Panc1 (cell line): ENCODE results near the gene POU2F1. TPM values are rescaled to one million over a fixed set of nuclear protein-coding genes. Genes with fewer than 3 reads are reported as not detected.

Experiments
- ATAC-seq: fragments of 200-7000 bp; cut with Tn5 transposase; 2 replicates; pipeline ENCODE4 v1.9.1; 2020; ENCODE audit warnings: mild to moderate bottlenecking, moderate library complexity
- BruUV-seq: library from RNA; stranded (reverse); fragments of 400-500 nt; replicated peaks from 2 replicates; lab custom pipeline; 2021; lab: Mats Ljungman, UMichigan
- CTCF ChIA-PET: fragments of 300-600 bp; sonication (Branson Sonifier 250); formaldehyde crosslinking; loops from one replicate; lab custom pipeline; 2022; ENCODE audit warnings: antibody characterized with exemption; lab: Charles Lee
- POLR2A ChIA-PET: fragments of 300-600 bp; sonication (Branson Sonifier 250); formaldehyde crosslinking; loops from one replicate; lab custom pipeline; 2022; ENCODE audit warnings: antibody characterized with exemption; lab: Charles Lee
- DNase-seq: peaks from one replicate; pipeline ENCODE4 v3.0.0-alpha.2; 2010; ENCODE audit warnings: low read depth, low spot score
- H3K27ac ChIP-seq: 2 replicates; pipeline ENCODE4 v1.5.1; 2011; ENCODE audit warnings: mild to moderate bottlenecking, low read length, inconsistent platforms
- H3K27me3 ChIP-seq: fragments of 200-500 bp; sonication (Bioruptor generic); 2 replicates; pipeline ENCODE4 v1.6.0; 2014; ENCODE audit warnings: low read length, inconsistent platforms; ENCODE audit not compliant: control insufficient read depth, insufficient read depth
- H3K36me3 ChIP-seq: fragments of 200-500 bp; sonication (Bioruptor generic); 2 replicates; pipeline ENCODE4 v1.5.1; 2014; ENCODE audit warnings: inconsistent platforms, mild to moderate bottlenecking, low read length, moderate library complexity; ENCODE audit not compliant: control insufficient read depth, insufficient read depth
- H3K4me1 ChIP-seq: 2 replicates; pipeline ENCODE4 v1.5.1; 2011; ENCODE audit warnings: inconsistent platforms, mild to moderate bottlenecking, low read length, moderate library complexity; ENCODE audit not compliant: control insufficient read depth, insufficient read depth
- H3K4me3 ChIP-seq, 2 experiments: 2 replicates each; pipeline ENCODE4 v1.5.1; 2011 to 2012; ENCODE audit warnings: low read depth in 2 of 2, low read length in 2 of 2, mild to moderate bottlenecking in 2 of 2, inconsistent platforms in 1 of 2, moderate library complexity in 1 of 2
- H3K9me3 ChIP-seq: fragments of 200-500 bp; sonication (Bioruptor generic); 2 replicates; pipeline ENCODE4 v1.5.1; 2014; ENCODE audit warnings: low read depth, mild to moderate bottlenecking, inconsistent platforms, low read length, moderate library complexity; ENCODE audit not compliant: control insufficient read depth, insufficient read depth
- POLR2AphosphoS5 ChIP-seq: IDR thresholded peaks from 2 replicates; pipeline ENCODE4 v1.6.1; 2012; ENCODE audit warnings: mild to moderate bottlenecking, low read depth, low read length, moderate library complexity
- SIN3A ChIP-seq: IDR thresholded peaks from 2 replicates; pipeline ENCODE4 v1.6.1; 2012; ENCODE audit warnings: low read depth, mild to moderate bottlenecking, low read length, moderate library complexity, borderline replicate concordance; ENCODE audit not compliant: insufficient read depth
- TCF7L2 ChIP-seq: IDR thresholded peaks from 2 replicates; pipeline ENCODE4 v1.6.1; 2011; ENCODE audit warnings: mild to moderate bottlenecking, low read depth, low read length, inconsistent platforms
- in situ Hi-C: cut with HindIII; loops from 2 replicates; pipeline ENCODE4 v1.10.0; 2016; ENCODE audit warnings: low sequenced_read_pairs, low pct_unique_long_range_greater_than_20kb
- intact Hi-C: fragments of 100-400 bp; cut with micrococcal nuclease; formaldehyde crosslinking; loops from one replicate; pipeline ENCODE4 v1.10.0; 2022; ENCODE audit not compliant: unreplicated experiment
- total RNA-seq: library from RNA; stranded (reverse); gene quantifications from one replicate; pipeline ENCODE4 v1.2.1, GENCODE V29; 2021; ENCODE audit not compliant: unreplicated experiment
- TF ChIP-seq, protein P1 (sequence below): fragments of 450-650 bp; IDR thresholded peaks from 2 replicates; pipeline ENCODE4 v1.5.1; 2017; ENCODE audit warnings: mild to moderate bottlenecking
- TF ChIP-seq, protein P2 (sequence below), 2 experiments: IDR thresholded peaks; 2 replicates each; pipeline ENCODE4 v1.6.1; 2011 to 2012; ENCODE audit warnings: low read depth in 2 of 2, control low read depth in 1 of 2, low read length in 1 of 2, mild to moderate bottlenecking in 1 of 2, moderate library complexity in 1 of 2; ENCODE audit not compliant: insufficient read depth in 1 of 2

The POU2F1 gene
- total RNA-seq, 1 experiment from 2014 or later = 17.1 TPM

DNA sequence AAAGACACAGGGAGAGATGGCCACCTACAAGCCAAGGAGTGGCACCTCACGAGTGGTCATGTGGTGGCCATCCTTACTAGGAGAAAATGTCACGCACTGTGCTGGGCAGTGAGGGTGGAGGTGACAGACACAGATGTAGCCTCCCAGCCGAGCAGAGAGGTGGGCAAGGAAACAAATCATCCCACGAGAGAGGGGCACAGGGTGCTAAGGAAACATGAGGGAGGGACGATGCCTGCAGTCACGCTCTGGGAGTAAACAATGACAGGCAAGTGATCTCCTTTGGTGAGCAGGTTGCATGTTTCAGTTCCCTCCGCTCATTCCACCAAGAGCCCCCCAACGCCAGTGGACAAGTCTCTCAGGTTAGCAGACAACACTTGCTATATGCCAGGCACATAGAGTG is 231.8 kb downstream of the POU2F1 start:
- no peaks in the 10 kb centered on the region for H3K27me3 ChIP-seq
- H3K36me3 ChIP-seq = no peaks in the 10 kb centered on the region
- H3K9me3 ChIP-seq = no peaks in the 10 kb centered on the region
- 0 out of 2 replicates have a peak, but pooled peaks cover 2% of the 10 kb centered on the region for H3K4me1 ChIP-seq
- no peak overlapping the region for H3K4me3 ChIP-seq
- POLR2A ChIA-PET = no interaction called here
- in situ Hi-C loops = no loop called here
- intact Hi-C loops = no loop called here
- CTCF ChIA-PET = no interaction called here
- TF ChIP-seq, protein P1, sequence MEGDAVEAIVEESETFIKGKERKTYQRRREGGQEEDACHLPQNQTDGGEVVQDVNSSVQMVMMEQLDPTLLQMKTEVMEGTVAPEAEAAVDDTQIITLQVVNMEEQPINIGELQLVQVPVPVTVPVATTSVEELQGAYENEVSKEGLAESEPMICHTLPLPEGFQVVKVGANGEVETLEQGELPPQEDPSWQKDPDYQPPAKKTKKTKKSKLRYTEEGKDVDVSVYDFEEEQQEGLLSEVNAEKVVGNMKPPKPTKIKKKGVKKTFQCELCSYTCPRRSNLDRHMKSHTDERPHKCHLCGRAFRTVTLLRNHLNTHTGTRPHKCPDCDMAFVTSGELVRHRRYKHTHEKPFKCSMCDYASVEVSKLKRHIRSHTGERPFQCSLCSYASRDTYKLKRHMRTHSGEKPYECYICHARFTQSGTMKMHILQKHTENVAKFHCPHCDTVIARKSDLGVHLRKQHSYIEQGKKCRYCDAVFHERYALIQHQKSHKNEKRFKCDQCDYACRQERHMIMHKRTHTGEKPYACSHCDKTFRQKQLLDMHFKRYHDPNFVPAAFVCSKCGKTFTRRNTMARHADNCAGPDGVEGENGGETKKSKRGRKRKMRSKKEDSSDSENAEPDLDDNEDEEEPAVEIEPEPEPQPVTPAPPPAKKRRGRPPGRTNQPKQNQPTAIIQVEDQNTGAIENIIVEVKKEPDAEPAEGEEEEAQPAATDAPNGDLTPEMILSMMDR = no peak
- TF ChIP-seq, protein P2, sequence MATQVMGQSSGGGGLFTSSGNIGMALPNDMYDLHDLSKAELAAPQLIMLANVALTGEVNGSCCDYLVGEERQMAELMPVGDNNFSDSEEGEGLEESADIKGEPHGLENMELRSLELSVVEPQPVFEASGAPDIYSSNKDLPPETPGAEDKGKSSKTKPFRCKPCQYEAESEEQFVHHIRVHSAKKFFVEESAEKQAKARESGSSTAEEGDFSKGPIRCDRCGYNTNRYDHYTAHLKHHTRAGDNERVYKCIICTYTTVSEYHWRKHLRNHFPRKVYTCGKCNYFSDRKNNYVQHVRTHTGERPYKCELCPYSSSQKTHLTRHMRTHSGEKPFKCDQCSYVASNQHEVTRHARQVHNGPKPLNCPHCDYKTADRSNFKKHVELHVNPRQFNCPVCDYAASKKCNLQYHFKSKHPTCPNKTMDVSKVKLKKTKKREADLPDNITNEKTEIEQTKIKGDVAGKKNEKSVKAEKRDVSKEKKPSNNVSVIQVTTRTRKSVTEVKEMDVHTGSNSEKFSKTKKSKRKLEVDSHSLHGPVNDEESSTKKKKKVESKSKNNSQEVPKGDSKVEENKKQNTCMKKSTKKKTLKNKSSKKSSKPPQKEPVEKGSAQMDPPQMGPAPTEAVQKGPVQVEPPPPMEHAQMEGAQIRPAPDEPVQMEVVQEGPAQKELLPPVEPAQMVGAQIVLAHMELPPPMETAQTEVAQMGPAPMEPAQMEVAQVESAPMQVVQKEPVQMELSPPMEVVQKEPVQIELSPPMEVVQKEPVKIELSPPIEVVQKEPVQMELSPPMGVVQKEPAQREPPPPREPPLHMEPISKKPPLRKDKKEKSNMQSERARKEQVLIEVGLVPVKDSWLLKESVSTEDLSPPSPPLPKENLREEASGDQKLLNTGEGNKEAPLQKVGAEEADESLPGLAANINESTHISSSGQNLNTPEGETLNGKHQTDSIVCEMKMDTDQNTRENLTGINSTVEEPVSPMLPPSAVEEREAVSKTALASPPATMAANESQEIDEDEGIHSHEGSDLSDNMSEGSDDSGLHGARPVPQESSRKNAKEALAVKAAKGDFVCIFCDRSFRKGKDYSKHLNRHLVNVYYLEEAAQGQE (IDR thresholded peaks at IDR 0.05; ENCODE audit: insufficient read depth in 1 of 2, low read depth in 2 of 2, low read length in 1 of 2) = no peak
- TF ChIP-seq TCF7L2 = no peak
- no peak for TF ChIP-seq POLR2AphosphoS5
- no peak for TF ChIP-seq SIN3A
- ATAC-seq = no peak
- DNase-seq = no peak
- no peak overlapping the region for H3K27ac ChIP-seq
- BruUV-seq = no TSS peak

DNA sequence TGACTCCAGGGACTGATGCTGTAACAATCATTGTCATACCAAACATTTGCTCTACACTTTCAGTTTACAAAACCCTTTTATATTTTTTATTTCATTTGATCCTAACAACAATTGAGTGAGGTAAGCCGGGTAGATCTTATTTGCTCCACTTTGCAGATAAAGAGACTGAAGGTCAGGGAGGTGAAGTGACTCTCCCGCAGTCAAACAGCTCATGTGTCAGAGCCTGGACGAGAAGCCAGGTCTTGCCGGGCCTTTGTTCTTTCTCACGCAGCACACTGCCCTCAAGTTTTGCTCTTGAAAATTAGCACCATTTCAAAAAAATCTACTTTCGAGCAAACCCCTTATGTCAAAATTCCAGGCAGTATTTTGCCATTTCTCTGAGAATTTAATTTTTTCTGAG is 232.4 kb downstream of the POU2F1 start:
- no peak for TF ChIP-seq TCF7L2
- no peak for TF ChIP-seq POLR2AphosphoS5
- TF ChIP-seq, protein P1 = no peak
- no peak for TF ChIP-seq SIN3A
- TF ChIP-seq, protein P2 (IDR thresholded peaks at IDR 0.05; ENCODE audit: insufficient read depth in 1 of 2, low read depth in 2 of 2, low read length in 1 of 2) = no peak
- in situ Hi-C loops = no loop called here
- Histone ChIP-seq H3K4me3 (no peak overlapping the region), H3K27ac (no peak overlapping the region), H3K9me3 (no peaks in the 10 kb centered on the region), H3K36me3 (no peaks in the 10 kb centered on the region), H3K4me1 (0 out of 2 replicates have a peak, but pooled peaks cover 2% of the 10 kb centered on the region), H3K27me3 (no peaks in the 10 kb centered on the region)
- intact Hi-C loops = no loop called here
- ATAC-seq (no peak), DNase-seq (no peak)
- BruUV-seq = no TSS peak
- ChIA-PET POLR2A (no interaction called here), CTCF (no interaction called here)
